Peyer's patch (tissue), 4 donors: ENCODE measurements around the gene USP32.

Experiments
- CTCF ChIP-seq, 6 experiments: fragments of 450-650 bp in 4 of 6; fragments of 200-600 bp in 2 of 6; sonication (generic) in 1 of 6; IDR thresholded peaks; one replicate each; pipeline ENCODE4 v1.5.1; 2017 to 2019; ENCODE audit warnings: antibody characterized with exemption in 6 of 6, mild to moderate bottlenecking in 3 of 6, moderate library complexity in 1 of 6
- POLR2A ChIP-seq, 2 donors: fragments of 450-650 bp; IDR thresholded peaks; one replicate each; pipeline ENCODE4 v1.5.1; 2017; ENCODE audit warnings: antibody characterized with exemption in 2 of 2, mild to moderate bottlenecking in 2 of 2, moderate library complexity in 2 of 2

- TF ChIP-seq CTCF (IDR thresholded peaks at IDR 0.05) (no peak), POLR2A (IDR thresholded peaks at IDR 0.05) (no peak)
Measured at GRCh38 chr17:60398227-60398959, 6.5 kb upstream of the USP32 start.
